Right lung (tissue), 5 donors: ENCODE results near the gene ESCO1. TPM values are rescaled to one million over a fixed set of nuclear protein-coding genes. Genes with fewer than 3 reads are reported as not detected.

Experiments used
- DNase-seq, 2 donors: peaks; one replicate each; pipeline ENCODE4 v3.0.0-alpha.2; 2013
- polyA plus RNA-seq, 5 donors: library from polyadenylated mRNA; unstranded; fragments of 120-200 nt; gene quantifications; one replicate each; pipeline versions ENCODE4 v1.2.1 to v1.2.3, GENCODE V29; 2013; ENCODE audit warnings: inconsistent platforms in 1 of 5, low replicate concordance in 1 of 5; ENCODE audit not compliant: insufficient read length in 5 of 5, insufficient read depth in 1 of 5

The ESCO1 gene
- polyA plus RNA-seq, 5 donors, result 17.0 to 25.9 (median 23.8) TPM

- no peak for DNase-seq
Observed at GRCh38 chr18:21490748-21491147, 109.8 kb downstream of the ESCO1 start.

- no peak for DNase-seq
Observed at GRCh38 chr18:21489919-21490495, 110.5 kb downstream of the ESCO1 start.

- DNase-seq, result peak; percentile 9 to 16
Observed at GRCh38 chr18:21489119-21489750, 111.3 kb downstream of the ESCO1 start.

GRCh38 chr18:21486905-21487437 lies 113.5 kb downstream of the ESCO1 start:
- no peak for DNase-seq

GRCh38 chr18:21484851-21485636 lies 115.5 kb downstream of the ESCO1 start:
- DNase-seq, result no peak

- DNase-seq, result no peak
Observed at GRCh38 chr18:21483051-21483450, 117.5 kb downstream of the ESCO1 start.

GRCh38 chr18:21481739-21482138 lies 118.8 kb downstream of the ESCO1 start:
- no peak for DNase-seq

- no peak for DNase-seq
Observed at GRCh38 chr18:21479721-21480120, 120.8 kb downstream of the ESCO1 start.

Other genes starting within 250 kb of the ESCO1 start
- gene SNRPD1, start 11.6 kb upstream of the ESCO1 start, polyA plus RNA-seq, result 100 to 1,000 TPM; 132 to 173 (median 149) TPM
- 10 to 100 TPM; 22.6 to 36.2 (median 25.5) TPM for gene ABHD3, start 104.1 kb upstream of the ESCO1 start, polyA plus RNA-seq
- 10 to 100 TPM; 39.6 to 63.9 (median 59.2) TPM for gene MIB1, start 140.1 kb upstream of the ESCO1 start, polyA plus RNA-seq